GM11168 (cell line): Measurements from ENCODE around the gene DNAH9.

ENCODE experiments used
- in situ Hi-C: fragments of 300-500 bp; cut with MboI; formaldehyde crosslinking; loops from one replicate; pipeline ENCODE4 v1.12.0; 2022; ENCODE audit warnings: low sequenced_read_pairs; ENCODE audit not compliant: unreplicated experiment

Gene DNAH9

DNA sequence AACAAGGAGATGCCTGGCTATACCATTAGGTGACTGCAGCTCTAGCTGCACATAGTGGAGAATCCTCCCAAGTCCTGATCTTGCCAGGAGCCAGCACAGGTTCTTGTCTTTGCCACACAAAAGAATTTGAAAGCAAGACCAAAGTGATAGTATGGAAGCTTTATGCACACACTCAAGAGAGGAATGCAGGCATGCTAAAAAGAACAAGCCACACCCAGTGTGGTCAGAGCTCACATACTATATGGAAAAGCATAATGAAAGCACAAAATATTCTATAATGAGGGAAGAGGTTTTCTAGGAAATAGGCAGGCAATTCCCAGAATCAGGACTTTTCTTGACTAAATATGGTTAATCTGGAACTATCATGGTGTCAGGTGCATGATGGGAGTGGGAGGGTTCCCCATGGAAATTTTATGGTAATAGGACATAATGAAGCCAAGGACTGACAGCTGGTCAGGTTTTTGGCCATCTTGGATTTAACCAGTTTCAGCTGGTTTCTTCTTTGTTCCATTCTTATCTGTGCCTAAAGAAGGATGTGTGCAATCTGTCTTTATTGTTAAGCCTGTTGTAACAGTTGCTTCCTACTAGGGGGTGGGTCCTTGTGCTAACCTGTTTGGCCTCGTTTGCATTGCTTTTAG lies 227.4 kb downstream of the DNAH9 start:
- in situ Hi-C loops: no loop called here

DNA sequence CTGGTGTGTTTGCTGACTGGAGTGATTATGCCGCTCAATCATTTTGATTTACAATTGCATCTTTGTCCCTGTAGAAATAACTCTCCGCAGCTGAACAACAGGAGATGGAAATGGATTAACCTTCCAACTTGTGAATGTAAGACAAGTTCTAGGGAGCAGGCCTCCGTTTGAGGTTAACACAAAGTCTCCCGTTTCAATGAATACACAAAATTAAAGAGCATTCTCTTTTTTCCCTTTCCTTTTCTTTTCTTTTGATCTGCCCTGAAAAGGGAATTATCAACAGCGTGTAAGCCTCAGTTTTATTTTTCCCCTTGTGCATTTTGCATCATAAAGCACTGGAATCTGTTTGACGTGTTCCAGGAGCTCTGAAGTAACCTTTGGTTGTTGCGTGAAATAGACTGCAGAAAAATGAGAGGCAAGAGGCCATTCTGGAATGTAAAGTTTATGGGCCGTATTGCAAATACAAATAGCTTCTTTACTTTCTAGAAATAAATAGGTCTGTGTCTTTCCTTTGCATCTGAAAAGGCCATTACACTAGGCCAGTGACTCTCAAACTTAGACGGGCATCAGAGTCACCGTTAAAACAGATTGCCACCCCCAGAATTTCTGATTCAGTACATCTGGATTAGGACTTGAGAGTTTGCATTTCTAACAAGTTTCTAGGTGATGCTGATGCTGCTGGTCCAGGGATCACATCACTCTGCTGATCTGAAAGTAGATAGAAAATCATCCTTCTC lies 234.3 kb downstream of the DNAH9 start:
- in situ Hi-C loops: no loop called here

DNA sequence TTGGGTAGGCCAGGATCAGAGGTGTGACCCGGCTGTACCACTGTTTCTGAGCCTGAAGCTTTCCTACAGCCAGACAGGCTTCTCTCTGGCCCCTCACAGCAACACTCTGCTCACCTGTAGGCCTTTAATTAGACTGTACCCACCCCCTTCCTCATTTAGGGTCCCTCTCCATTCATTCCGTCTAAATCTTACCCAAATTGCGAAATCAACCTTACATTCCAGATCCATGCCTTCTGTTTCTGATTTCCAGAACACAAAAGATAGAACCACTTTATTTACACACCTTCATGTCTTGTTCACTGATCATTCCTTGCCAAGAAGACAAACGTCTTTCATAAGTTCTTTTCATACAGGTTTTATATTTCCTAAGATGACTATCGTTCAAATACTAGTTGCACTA lies 238.2 kb downstream of the DNAH9 start:
- in situ Hi-C loops: no loop called here

DNA sequence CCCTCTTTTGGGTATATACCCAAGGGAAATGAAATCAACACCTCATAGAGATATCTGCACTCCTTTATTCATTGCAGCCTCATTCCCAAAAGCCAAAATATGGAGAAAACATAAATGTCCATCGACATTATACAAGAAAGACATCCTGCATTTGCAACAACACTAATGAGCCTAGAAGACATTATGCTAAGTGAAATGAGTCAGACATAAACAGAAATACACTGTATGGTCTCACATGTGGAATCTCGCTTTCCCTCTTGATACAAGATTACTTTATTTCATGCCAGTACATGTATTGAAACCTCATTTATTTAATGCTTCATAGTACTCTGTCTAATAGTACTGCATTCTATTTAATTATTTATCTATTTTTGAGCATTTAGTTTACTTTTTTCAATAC lies 241.8 kb downstream of the DNAH9 start:
- in situ Hi-C loops: no loop called here

DNA sequence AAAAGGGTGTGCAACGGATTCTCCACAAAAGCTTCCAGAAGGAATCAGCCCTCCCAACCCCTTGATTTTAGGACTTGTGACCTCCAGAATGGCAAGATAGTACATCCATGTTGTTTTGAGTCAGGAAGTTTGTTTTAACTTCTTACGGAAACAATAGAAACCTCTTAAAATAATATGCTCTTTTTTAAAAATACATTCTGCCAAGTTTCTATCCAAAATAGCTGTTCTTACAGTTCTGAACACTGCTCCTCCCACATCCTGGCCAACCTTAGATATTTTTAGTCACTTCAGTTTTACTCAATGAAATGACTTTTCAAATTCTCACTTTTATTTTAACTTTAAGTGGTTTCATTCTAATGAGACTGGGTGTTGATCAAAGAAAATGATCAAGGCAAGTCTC lies 242.6 kb downstream of the DNAH9 start:
- in situ Hi-C loops: no loop called here

DNA sequence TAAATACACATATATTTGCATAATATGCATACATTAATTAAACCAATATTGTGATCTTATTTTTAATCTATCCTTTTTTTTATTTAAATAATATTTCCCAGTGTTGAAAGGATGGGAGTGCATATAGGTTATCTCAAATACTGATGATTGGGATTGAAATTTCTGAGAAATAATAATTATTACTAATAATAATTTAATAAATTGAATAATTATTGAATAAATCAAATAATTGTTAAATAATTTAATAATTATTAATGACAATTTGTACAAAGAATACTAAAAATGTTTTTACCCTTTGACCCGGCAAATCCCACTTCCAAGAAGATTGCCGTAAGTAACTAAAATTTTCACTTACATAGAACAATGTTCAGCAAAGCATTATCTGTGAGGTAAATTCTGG lies 250.1 kb downstream of the DNAH9 start:
- in situ Hi-C loops: no loop called here

DNA sequence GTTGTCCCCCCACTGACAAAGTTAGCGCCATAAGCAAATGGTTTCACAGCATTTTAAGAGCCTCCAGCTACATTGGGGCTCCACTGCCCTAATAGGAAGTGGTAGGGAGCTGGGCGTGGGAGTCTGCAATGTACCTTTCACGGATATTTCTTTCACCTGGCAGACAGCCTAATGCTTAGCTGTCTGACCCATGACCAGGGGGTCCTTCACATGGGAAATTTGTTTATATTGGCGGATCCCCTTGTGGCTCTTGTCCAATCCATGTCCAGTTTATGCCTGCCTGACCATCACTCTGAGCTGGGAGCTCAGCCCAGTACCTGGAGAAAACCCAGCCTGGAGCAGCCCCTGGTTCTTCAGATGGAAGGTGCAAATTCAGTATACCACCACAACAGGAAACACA lies 254.0 kb downstream of the DNAH9 start:
- in situ Hi-C loops: no loop called here

DNA sequence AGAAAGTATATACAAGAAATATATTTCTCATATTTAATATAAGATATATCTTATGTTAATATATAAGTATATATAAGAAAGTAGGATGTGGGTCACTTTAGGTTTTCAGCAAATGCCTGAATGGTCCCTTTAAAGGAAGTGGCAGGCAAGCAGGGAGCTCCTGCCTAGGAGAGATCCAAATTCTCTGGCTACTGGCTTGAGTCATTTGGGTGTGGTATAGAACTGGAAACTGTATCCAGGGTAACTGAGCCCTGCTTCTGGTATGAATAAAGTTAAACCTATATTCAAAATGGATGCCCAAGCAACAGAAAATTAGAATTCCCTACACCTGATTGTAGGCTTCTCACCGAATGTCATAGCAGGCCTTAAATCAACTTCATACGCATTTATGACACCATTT lies 254.6 kb downstream of the DNAH9 start:
- in situ Hi-C loops: no loop called here

DNA sequence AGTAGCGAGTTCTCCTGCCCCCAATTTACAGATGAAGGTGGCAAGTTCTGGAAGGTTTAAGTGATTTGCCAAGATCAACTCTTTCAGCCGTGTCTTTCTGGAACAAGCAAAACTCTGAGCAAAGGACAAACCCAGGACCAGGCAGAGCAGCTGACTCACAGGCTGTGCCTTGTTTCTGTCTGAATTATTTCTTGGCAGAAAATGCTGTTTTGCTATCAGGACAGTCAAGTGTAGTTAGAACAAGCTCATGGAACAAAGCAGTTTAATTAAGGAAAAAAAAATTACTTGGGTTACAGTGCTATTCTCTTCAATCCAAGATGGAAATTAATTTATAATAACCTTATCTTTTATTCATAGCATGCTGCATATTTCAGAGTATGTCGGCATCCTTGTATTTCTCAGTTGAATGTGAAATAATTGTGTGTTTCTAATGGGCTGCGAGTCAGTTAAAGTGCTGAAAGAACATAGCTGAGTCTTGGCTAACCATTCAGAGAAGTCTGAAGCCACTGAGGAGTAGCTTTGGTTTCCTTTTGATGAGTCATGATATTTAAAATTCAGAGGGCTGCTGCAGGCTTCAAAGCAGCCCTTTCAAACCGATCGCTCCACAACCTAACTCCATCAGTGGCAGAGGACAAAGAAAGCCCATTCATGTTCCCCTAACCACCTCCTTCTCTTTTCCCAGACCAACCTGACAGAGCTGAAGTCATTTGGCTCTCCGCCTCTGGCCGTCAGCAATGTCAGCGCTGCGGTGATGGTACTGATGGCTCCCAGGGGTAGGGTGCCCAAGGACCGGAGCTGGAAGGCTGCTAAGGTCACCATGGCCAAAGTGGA lies 255.3 kb downstream of the DNAH9 start:
- in situ Hi-C loops: no loop called here

DNA sequence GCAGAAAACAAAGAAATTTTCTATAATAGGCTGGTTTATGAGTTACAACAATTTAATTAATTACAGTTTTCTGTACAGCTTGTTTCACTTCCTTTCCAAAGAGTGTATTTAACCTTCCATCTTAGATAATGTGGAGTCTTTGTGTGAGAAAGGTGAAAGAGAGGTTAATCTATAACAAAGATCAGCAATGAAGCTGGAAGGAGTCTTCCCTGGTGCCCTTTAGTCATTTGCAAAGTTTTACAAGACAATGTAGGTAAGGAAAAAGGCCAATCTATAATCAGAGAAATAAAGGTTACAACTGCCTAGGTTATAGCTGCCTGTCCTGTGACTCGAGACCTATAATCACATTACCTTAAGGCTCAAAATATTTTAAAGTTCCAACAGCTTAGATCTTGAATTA lies 257.0 kb downstream of the DNAH9 start:
- in situ Hi-C loops: no loop called here

DNA sequence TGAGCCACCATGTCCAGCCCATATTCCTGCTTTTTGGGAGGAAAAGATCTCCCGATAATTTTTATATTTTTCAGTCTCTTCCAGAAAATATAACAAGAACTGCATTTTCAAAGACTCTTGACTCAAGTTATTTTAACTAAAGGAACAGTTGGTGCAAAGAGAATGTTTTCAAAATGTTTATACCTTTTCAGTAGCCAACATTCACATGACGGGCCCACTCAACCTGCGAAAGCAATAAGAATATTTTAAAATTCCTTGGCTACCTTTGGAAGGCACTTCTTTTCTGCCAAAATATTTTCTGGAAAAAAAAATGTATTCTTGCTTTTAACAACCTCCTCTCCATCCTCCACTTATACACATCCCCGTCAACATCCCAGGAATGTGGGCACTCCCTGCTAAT lies 258.7 kb downstream of the DNAH9 start:
- in situ Hi-C loops: no loop called here

DNA sequence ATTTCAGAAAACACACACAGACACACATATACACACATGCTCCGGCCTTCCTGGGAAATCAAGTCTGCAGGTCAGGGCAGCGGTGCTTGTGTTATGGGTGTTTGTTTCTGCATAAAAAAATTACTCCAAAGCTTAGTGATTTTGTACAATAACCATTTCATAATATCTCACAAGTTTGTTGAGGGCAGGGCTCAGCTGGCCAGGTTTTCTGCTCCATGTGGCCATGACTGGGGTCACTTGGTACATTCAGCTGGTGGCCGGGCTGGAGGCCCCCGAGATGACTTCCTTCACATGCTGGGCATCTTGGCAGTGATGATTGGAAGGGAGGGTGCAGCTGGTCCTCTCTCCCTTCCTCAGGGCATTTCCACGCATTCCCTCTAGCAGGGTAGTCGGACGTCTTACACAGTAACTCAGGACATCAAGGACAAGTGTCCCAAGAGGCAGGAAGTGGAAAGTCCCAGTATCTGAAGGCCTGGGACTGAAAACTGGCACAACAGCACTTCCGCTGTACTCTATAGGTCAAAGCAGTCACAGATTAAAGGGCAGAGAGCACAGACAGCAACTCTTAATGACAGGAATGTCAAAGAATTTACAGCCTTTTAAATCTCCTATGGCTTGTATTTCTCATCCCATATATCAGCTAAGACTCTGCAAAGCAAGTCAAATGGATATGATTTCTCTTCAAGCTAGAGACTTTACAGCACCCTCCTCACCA lies 271.6 kb downstream of the DNAH9 start:
- in situ Hi-C loops: no loop called here

DNA sequence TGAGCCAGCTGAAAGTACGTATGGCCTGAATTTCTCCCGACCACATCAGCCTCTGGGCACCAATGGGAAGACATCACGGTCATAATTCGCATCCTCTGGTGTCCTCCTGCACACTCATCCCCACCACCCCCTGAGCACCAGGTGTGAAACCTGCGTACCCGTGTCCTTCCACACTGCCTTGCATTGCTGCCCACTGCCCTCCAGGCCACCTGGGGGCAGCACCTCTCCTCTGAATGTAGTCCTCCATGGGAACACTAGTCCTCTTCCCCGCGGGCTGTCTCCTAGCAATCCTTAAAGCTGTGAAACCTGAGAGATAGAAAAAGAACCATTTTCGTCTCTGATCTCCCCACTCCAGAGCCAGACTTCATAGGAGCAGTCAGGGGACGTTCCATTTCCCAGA lies 273.5 kb downstream of the DNAH9 start:
- in situ Hi-C loops: no loop called here

DNA sequence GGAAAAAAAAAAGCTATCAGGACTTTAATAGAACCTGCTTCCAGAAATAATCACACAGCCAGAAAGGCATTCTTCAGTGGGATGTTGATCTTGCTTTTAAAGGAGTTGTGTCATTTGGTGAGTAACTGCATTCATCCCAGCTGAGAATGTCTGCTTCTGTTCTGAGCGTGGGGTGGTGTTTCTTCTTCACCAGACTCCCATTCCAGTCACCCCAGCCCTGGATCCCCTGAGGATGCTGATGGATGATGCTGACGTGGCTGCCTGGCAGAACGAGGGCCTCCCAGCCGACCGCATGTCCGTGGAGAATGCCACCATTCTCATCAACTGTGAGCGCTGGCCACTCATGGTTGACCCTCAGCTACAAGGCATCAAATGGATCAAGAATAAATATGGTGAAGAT lies 276.5 kb downstream of the DNAH9 start:
- in situ Hi-C loops: no loop called here

DNA sequence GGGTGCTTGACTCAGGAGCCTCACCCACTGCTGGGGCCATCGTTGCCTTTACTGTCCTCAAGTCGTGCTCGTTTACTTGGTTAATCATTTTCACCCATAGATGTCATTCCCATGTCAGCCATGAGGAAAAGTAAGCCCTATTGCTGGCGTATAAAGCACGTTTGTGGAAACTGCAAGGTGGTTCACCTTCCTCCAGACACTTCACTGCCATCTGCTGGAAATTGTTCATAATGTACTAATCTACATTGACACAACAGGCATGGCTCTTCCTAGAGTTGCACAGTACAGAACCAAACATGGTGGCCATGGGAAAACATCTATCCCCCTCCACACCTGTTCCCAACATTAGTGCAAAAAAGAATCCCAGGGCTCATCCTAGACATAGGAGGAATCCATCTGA lies 282.4 kb downstream of the DNAH9 start:
- in situ Hi-C loops: no loop called here

DNA sequence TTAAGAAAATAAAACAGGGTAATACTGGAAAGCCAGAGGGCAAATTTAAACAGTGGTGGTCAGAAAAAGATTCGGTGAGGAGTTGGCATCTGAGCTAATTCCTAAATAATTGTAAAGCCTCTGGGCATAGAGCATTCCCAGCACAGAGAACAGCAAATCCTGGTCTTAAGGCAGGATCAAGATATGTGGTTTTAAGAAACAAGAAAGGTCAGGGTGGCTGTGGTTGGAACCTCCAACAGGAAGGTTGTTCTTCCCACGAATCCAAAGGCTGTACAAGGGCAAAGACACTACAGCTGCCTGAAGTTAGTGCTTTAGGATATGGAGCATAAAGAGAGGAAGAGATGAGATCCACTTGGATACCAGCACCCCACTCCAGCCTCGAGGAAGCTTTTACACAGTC lies 284.4 kb downstream of the DNAH9 start:
- in situ Hi-C loops: no loop called here

DNA sequence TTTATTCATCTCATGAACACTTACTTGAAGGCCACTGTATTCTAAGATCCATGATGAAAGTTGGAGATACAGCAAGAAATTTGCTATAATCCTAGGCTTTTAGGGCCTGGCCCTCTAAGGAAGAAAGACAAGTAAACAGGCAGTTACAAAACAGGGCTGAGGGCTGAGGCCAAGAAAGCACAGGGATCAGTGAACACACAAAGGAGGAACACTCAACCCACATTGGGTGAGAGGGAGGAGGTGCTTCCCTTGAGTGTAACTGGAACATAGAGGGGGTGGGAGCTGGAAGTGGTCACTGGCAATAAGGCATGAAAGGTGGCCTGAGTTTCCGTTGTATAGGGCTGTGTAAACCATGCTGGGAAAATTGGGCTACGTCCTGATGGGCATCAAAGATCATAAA lies 286.8 kb downstream of the DNAH9 start:
- in situ Hi-C loops: no loop called here

DNA sequence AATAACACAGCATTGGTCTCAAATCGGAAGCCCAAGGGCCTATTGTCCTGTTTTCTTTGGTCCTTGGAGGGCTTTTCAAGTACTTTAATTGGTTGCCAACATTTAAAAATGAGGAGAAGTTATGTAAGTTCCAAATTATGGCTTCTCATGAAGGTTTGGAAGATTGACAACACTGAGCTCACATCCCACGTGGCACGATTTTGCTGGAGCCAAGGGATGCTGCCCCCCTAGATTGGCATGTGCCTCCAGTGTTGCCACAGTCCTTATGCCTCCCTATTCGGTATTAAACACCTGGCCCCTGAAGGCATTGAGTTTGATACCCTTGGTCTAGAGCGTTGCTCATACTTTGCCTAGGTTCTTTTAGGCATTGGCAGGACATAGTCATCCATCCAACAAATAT lies 291.0 kb downstream of the DNAH9 start:
- in situ Hi-C loops: no loop called here

DNA sequence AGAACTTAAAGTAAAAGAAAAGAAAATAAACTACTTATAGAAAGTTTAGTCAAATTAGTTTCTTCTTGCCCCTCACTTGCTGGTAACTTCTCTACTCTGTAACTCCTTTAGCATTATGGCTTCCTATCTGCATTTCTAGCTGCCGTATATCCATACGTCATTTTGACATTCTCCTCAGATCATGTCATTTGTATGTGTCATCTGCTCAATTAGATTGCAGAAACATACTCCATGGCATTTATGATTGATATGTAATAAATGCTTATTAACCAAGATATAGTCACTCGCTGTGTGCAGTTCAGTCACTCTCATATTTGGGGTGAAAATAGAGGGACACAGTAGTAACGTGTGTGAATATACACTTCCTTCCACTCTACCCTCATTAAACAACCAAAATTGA lies 295.6 kb downstream of the DNAH9 start:
- in situ Hi-C loops: no loop called here

DNA sequence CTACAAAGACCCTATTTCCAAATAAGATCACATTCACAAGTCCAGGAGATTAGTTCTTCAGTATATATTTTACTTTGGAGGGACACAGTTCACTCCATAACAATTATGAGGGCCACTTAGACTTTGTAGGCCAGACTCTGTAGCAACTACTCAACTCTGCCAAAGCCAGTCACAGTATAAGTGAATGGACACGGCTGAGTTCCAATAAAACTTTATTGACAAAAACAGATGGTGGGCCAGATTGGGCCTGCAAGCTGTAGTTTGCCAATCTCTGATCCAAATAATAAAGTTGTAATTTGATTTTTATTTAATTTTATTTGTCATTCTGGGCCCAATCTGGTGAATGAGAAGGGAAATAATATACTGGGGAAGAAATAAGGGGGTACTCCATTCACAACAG lies 297.9 kb downstream of the DNAH9 start:
- in situ Hi-C loops: no loop called here
